Measurements from ENCODE around the gene HDAC4. TPM values are rescaled to one million over a fixed set of nuclear protein-coding genes. Genes with fewer than 3 reads are reported as not detected.
A peak's percentile ranks its signal among the peaks of the same experiment; 100 is the strongest.

Gene HDAC4
- total RNA-seq, 1 experiment from 2014 or later, result 32.0 TPM

GRCh38 chr2:239128706-239129105, 272.1 kb downstream of the HDAC4 start:
- Histone ChIP-seq H3K23ac (ENCODE audit: insufficient read length, low read depth, low read length) (no peak overlapping the region), H4K20me1 (ENCODE audit: control insufficient read depth, insufficient read depth, insufficient read length) (no peaks in the 10 kb centered on the region), H3K4me1 (ENCODE audit: insufficient read depth, low read length) (no peaks in the 10 kb centered on the region), H3K23me2 (ENCODE audit: insufficient read length, low read depth, low read length, poor library complexity, severe bottlenecking) (peaks cover 3% of the 10 kb centered on the region), H3K9me3 (ENCODE audit: control insufficient read depth, low read depth, low read length) (no peaks in the 10 kb centered on the region), H4K91ac (ENCODE audit: insufficient read length, low read depth, low read length) (no peak overlapping the region), H2AK5ac (ENCODE audit: insufficient read length, low read length) (no peak overlapping the region), H3K18ac (ENCODE audit: insufficient read length, low read depth, low read length) (no peak overlapping the region), H3K4me2 (ENCODE audit: insufficient read depth, insufficient read length, low read length) (no peak overlapping the region), H3T11ph (ENCODE audit: low read length) (no peak overlapping the region), H3K27me3 (ENCODE audit: insufficient read depth, low read length) (no peaks in the 10 kb centered on the region), H2BK20ac (ENCODE audit: low read depth, low read length, poor library complexity, severe bottlenecking) (no peak overlapping the region), H2BK15ac (ENCODE audit: low read depth, low read length) (no peak overlapping the region), H4K8ac (replicated peaks; ENCODE audit: insufficient read length, low read depth, low read length) (no peak overlapping the region), H3K79me1 (ENCODE audit: insufficient read depth, low read depth, low read length, poor library complexity, severe bottlenecking) (no peaks in the 10 kb centered on the region), H2BK120ac (ENCODE audit: low read depth, low read length, poor library complexity, severe bottlenecking) (no peak overlapping the region), H3K56ac (ENCODE audit: insufficient read length, low read depth, low read length) (no peak overlapping the region), H3K14ac (ENCODE audit: insufficient read depth, low read length) (no peak overlapping the region), H2BK5ac (ENCODE audit: insufficient read length, low read length) (no peak overlapping the region), H2BK12ac (ENCODE audit: insufficient read length, low read depth, low read length) (no peak overlapping the region), H3K9ac (ENCODE audit: extremely low read depth, insufficient read length, low read length) (no peak overlapping the region), H2AFZ (ENCODE audit: low read length) (no peak overlapping the region), H3K79me2 (ENCODE audit: insufficient read depth, low read length) (no peaks in the 10 kb centered on the region), H4K5ac (ENCODE audit: insufficient read length, low read depth, low read length) (no peak overlapping the region), H3K4ac (ENCODE audit: low read depth, low read length) (no peak overlapping the region), H3K27ac (ENCODE audit: insufficient read length, low read depth, low read length) (no peak overlapping the region)
- peaks cover 25 to 48% (median 41%) of the 10 kb centered on the region in 3 experiments for H3K36me3 Mint-ChIP-seq (ENCODE audit: insufficient read depth in 1 of 3, low read depth in 3 of 3)
- H3K27ac Mint-ChIP-seq, result peak overlapping the region in 1 of 3 experiments; percentile 18; a peak in 1 of 7 replicates
- no peak overlapping the region for H3K4me3 Mint-ChIP-seq
- no peaks in the 10 kb centered on the region for H3K4me1 Mint-ChIP-seq
- H3K9me3 Mint-ChIP-seq, result peaks cover 0 to 7% of the 10 kb centered on the region in 2 experiments; a peak in 1 of 5 replicates
- DNase-seq, result no peak
- H3K27me3 Mint-ChIP-seq (ENCODE audit: low read depth), result no peaks in the 10 kb centered on the region
- WGBS (ENCODE audit: extremely low coverage, insufficient read length, low lambda C conversion rate), result no CpG with 5 or more reads among the region's 13 CpGs
- no peak for TF ChIP-seq CTCF (conservative IDR thresholded peaks at IDR 0.05)
